ENCODE measurements around the gene KANSL3. TPM values are rescaled to one million over a fixed set of nuclear protein-coding genes. Genes with fewer than 3 reads are reported as not detected.
"Not testable (repeated sequence)": the region's sequence is repeated elsewhere in the genome, so short reads cannot be mapped to it uniquely, and the experiment has no call there.

Gene KANSL3
- total and polyA plus RNA-seq, 2 donors (not counting 1 experiment from before 2014, with no cell fraction given), result 15.9 to 36.5 TPM

GRCh38 chr2:96555146-96555610, 82.9 kb downstream of the KANSL3 start:
- Histone ChIP-seq H2AFZ (ENCODE audit: low read length) (no peak overlapping the region), H4K20me1 (ENCODE audit: control insufficient read depth, extremely low read depth, insufficient read depth, low read length) (no peaks in the 10 kb centered on the region), H3K9ac (ENCODE audit: insufficient read depth, low read length) (no peak overlapping the region), H3K36me3 (ENCODE audit: control insufficient read depth, insufficient read depth, low read length) (peaks cover 2% of the 10 kb centered on the region), H3K4me3 (replicated peaks in 1 of 4; ENCODE audit: control extremely low read depth in 1 of 4, insufficient read depth in 1 of 4, low read depth in 3 of 4, low read length in 4 of 4) (no peak overlapping the region), H3K27me3 (ENCODE audit: control insufficient read depth, insufficient read depth, low read length) (no peaks in the 10 kb centered on the region), H3K27ac (ENCODE audit: insufficient read depth, low read length) (no peak overlapping the region), H3K4me1 (ENCODE audit: control insufficient read depth, extremely low read depth, insufficient read depth, low read length) (peaks cover 2% of the 10 kb centered on the region), H3K4me2 (ENCODE audit: extremely low read depth, insufficient read depth, low read length) (no peak overlapping the region), H3K9me3 (ENCODE audit: control insufficient read depth, insufficient read depth, low read depth, low read length) (no peaks in the 10 kb centered on the region), H3K79me2 (ENCODE audit: control insufficient read depth, insufficient read depth, low read length) (no peaks in the 10 kb centered on the region)
- TF ChIP-seq CTCF (conservative IDR thresholded peaks at IDR 0.05 in 1 of 2, IDR thresholded peaks at IDR 0.05 in 1 of 2; ENCODE audit: low read depth in 1 of 2, low read length in 2 of 2), result no peak
- no peak for TF ChIP-seq EZH2 (IDR thresholded peaks at IDR 0.05; ENCODE audit: low read length, missing control alignments)
- no peak for DNase-seq (ENCODE audit: low read depth in 2 of 2)

GRCh38 chr2:96554293-96555145, 83.6 kb downstream of the KANSL3 start:
- H3K4me1 ChIP-seq (ENCODE audit: control insufficient read depth, extremely low read depth, insufficient read depth, low read length), result peaks cover 2% of the 10 kb centered on the region
- H3K79me2 ChIP-seq (ENCODE audit: control insufficient read depth, insufficient read depth, low read length), result no peaks in the 10 kb centered on the region
- no peak overlapping the region for H3K4me3 ChIP-seq (replicated peaks in 1 of 4; ENCODE audit: control extremely low read depth in 1 of 4, insufficient read depth in 1 of 4, low read depth in 3 of 4, low read length in 4 of 4)
- DNase-seq (ENCODE audit: low read depth in 2 of 2), result peak; percentile 34 to 61
- TF ChIP-seq CTCF (conservative IDR thresholded peaks at IDR 0.05 in 1 of 2, IDR thresholded peaks at IDR 0.05 in 1 of 2; ENCODE audit: low read depth in 1 of 2, low read length in 2 of 2) (peak; percentile 84 to 88), EZH2 (IDR thresholded peaks at IDR 0.05; ENCODE audit: low read length, missing control alignments) (no peak)
- no peaks in the 10 kb centered on the region for H3K9me3 ChIP-seq (ENCODE audit: control insufficient read depth, insufficient read depth, low read depth, low read length)
- peaks cover 2% of the 10 kb centered on the region for H3K36me3 ChIP-seq (ENCODE audit: control insufficient read depth, insufficient read depth, low read length)
- no peak overlapping the region for H2AFZ ChIP-seq (ENCODE audit: low read length)
- H3K27me3 ChIP-seq (ENCODE audit: control insufficient read depth, insufficient read depth, low read length), result no peaks in the 10 kb centered on the region
- H3K4me2 ChIP-seq (ENCODE audit: extremely low read depth, insufficient read depth, low read length), result no peak overlapping the region
- H3K27ac ChIP-seq (ENCODE audit: insufficient read depth, low read length), result no peak overlapping the region
- no peak overlapping the region for H3K9ac ChIP-seq (ENCODE audit: insufficient read depth, low read length)
- no peaks in the 10 kb centered on the region for H4K20me1 ChIP-seq (ENCODE audit: control insufficient read depth, extremely low read depth, insufficient read depth, low read length)

GRCh38 chr2:96553957-96554292, 84.2 kb downstream of the KANSL3 start:
- not testable (repeated sequence) for H3K9ac ChIP-seq (ENCODE audit: insufficient read depth, low read length); H3K4me2 ChIP-seq (ENCODE audit: extremely low read depth, insufficient read depth, low read length); H3K36me3 ChIP-seq (ENCODE audit: control insufficient read depth, insufficient read depth, low read length); H2AFZ ChIP-seq (ENCODE audit: low read length); H3K27ac ChIP-seq (ENCODE audit: insufficient read depth, low read length); H3K9me3 ChIP-seq (ENCODE audit: control insufficient read depth, insufficient read depth, low read depth, low read length); H4K20me1 ChIP-seq (ENCODE audit: control insufficient read depth, extremely low read depth, insufficient read depth, low read length); H3K4me3 ChIP-seq (replicated peaks in 1 of 4; ENCODE audit: control extremely low read depth in 1 of 4, insufficient read depth in 1 of 4, low read depth in 3 of 4, low read length in 4 of 4); DNase-seq (ENCODE audit: low read depth in 2 of 2); H3K4me1 ChIP-seq (ENCODE audit: control insufficient read depth, extremely low read depth, insufficient read depth, low read length); H3K27me3 ChIP-seq (ENCODE audit: control insufficient read depth, insufficient read depth, low read length); H3K79me2 ChIP-seq (ENCODE audit: control insufficient read depth, insufficient read depth, low read length)

All from fibroblast of lung (primary cell).